ENCODE results near the gene HLA-DPA1. TPM values are rescaled to one million over a fixed set of nuclear protein-coding genes. Genes with fewer than 3 reads are reported as not detected.
A peak's percentile ranks its signal among the peaks of the same experiment; 100 is the strongest.

The HLA-DPA1 gene
- total RNA-seq, 1 experiment from 2014 or later = 2.6 TPM

DNA sequence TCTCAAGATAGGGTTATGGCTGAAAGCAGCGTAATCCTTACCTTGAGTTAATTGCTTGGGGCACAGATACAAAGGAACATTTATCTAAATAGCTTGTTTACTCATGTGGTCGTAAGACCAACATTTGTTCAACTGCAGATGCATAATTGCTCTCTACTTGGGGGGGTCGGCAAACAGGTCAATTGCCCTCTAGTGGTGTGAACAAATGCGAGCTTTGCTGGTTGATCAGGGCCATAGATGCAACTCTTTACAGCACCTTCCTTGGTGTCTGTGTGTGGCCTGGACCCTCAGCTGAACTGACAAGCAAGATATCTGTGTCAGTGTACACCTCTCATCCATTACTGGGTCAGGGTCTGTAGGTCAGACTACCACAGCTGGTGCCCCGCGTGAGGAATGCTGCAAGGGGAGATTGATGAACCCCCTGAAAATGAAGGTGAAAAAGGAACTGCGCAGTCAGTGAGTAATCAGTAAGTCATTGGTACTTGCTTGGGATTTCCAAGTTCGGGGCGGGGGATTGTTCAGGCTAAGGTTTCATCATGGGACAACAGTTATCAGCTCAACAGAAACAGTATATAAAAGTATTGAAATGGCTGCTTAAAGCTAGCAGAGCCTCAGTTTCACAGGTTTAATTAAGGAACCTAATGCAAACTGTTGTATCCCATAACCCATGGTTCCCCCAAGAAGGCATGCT is 24.0 kb downstream of the HLA-DPA1 start:
- Histone ChIP-seq H2BK20ac (ENCODE audit: low read depth, low read length, poor library complexity, severe bottlenecking) (no peak overlapping the region), H4K8ac (replicated peaks; ENCODE audit: insufficient read length, low read depth, low read length) (no peak overlapping the region), H3T11ph (ENCODE audit: low read length) (no peak overlapping the region), H3K79me1 (ENCODE audit: insufficient read depth, low read depth, low read length, poor library complexity, severe bottlenecking) (no peaks in the 10 kb centered on the region), H4K20me1 (ENCODE audit: control insufficient read depth, insufficient read depth, insufficient read length) (no peaks in the 10 kb centered on the region), H3K4me2 (ENCODE audit: insufficient read depth, insufficient read length, low read length) (no peak overlapping the region), H2AFZ (ENCODE audit: low read length) (no peak overlapping the region), H3K56ac (ENCODE audit: insufficient read length, low read depth, low read length) (no peak overlapping the region), H2AK5ac (ENCODE audit: insufficient read length, low read length) (no peak overlapping the region), H2BK120ac (ENCODE audit: low read depth, low read length, poor library complexity, severe bottlenecking) (no peak overlapping the region), H2BK5ac (ENCODE audit: insufficient read length, low read length) (no peak overlapping the region), H3K14ac (ENCODE audit: insufficient read depth, low read length) (no peak overlapping the region), H3K9ac (ENCODE audit: extremely low read depth, insufficient read length, low read length) (no peak overlapping the region), H4K5ac (ENCODE audit: insufficient read length, low read depth, low read length) (no peak overlapping the region), H3K23me2 (ENCODE audit: insufficient read length, low read depth, low read length, poor library complexity, severe bottlenecking) (no peaks in the 10 kb centered on the region), H3K27me3 (ENCODE audit: insufficient read depth, low read length) (no peaks in the 10 kb centered on the region), H4K91ac (ENCODE audit: insufficient read length, low read depth, low read length) (no peak overlapping the region), H3K79me2 (ENCODE audit: insufficient read depth, low read length) (no peaks in the 10 kb centered on the region), H3K18ac (ENCODE audit: insufficient read length, low read depth, low read length) (no peak overlapping the region), H3K4me1 (ENCODE audit: insufficient read depth, low read length) (peaks cover 2% of the 10 kb centered on the region; the same call in 1 of the 2 replicates), H3K23ac (ENCODE audit: insufficient read length, low read depth, low read length) (no peak overlapping the region), H3K9me3 (ENCODE audit: control insufficient read depth, low read depth, low read length) (no peaks in the 10 kb centered on the region), H3K27ac (ENCODE audit: insufficient read length, low read depth, low read length) (no peak overlapping the region), H2BK12ac (ENCODE audit: insufficient read length, low read depth, low read length) (no peak overlapping the region), H3K4ac (ENCODE audit: low read depth, low read length) (no peak overlapping the region), H2BK15ac (ENCODE audit: low read depth, low read length) (no peak overlapping the region)
- Mint-ChIP-seq H3K9me3 (peaks cover 6 to 14% of the 10 kb centered on the region in 2 experiments; a peak in 4 of 5 replicates), H3K4me3 (no peak overlapping the region), H3K27me3 (ENCODE audit: low read depth) (no peaks in the 10 kb centered on the region; the same call in 1 of the 2 replicates), H3K4me1 (peaks cover 42 to 49% of the 10 kb centered on the region in 2 experiments), H3K36me3 (ENCODE audit: insufficient read depth in 1 of 3, low read depth in 3 of 3) (peaks cover 0 to 15% (median 7%) of the 10 kb centered on the region in 3 experiments; a peak in 5 of 7 replicates), H3K27ac (peak overlapping the region in 1 of 3 experiments; percentile 4; a peak in 1 of 7 replicates)
- WGBS (ENCODE audit: extremely low coverage, insufficient read length, low lambda C conversion rate) = no CpG with 5 or more reads among the region's 9 CpGs
- peak; percentile 39 for DNase-seq
- TF ChIP-seq, protein P1, sequence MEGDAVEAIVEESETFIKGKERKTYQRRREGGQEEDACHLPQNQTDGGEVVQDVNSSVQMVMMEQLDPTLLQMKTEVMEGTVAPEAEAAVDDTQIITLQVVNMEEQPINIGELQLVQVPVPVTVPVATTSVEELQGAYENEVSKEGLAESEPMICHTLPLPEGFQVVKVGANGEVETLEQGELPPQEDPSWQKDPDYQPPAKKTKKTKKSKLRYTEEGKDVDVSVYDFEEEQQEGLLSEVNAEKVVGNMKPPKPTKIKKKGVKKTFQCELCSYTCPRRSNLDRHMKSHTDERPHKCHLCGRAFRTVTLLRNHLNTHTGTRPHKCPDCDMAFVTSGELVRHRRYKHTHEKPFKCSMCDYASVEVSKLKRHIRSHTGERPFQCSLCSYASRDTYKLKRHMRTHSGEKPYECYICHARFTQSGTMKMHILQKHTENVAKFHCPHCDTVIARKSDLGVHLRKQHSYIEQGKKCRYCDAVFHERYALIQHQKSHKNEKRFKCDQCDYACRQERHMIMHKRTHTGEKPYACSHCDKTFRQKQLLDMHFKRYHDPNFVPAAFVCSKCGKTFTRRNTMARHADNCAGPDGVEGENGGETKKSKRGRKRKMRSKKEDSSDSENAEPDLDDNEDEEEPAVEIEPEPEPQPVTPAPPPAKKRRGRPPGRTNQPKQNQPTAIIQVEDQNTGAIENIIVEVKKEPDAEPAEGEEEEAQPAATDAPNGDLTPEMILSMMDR (conservative IDR thresholded peaks at IDR 0.05) = peak; percentile 61

Data from H9 (cell line).